Hematopoietic multipotent progenitor cell treated with erythropoietin and hydrocortisone succinate and interleukin-3 and kit ligand, for 4 days (in vitro differentiated cells): Measurements from ENCODE around the gene LRRC9.
"Not testable (repeated sequence)": the region's sequence is repeated elsewhere in the genome, so short reads cannot be mapped to it uniquely, and the experiment has no call there.

Source experiments
- DNase-seq: peaks from one replicate; pipeline ENCODE4 v3.0.0-alpha.2; 2015

Gene LRRC9

GRCh38 chr14:59957890-59958289 lies 37.9 kb downstream of the LRRC9 start:
- not testable (repeated sequence) for DNase-seq

DNA sequence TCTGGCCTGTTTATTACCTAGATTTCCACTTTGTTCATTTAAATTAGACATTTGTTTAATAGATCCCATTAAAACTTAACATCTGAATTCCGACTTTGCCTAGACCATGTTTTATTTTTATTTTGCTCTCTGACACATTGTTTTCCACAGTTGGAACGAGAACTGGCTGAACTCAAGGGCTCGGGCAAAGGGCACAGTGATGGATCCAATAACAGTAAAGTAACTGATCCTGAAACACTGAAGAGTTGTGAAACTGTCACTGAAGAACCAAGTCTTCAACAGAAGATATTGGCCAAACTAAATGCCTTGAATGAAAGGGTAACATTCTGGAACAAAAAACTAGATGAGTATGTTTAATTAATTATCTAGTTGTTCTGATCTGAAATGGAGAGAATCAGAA lies 39.7 kb downstream of the LRRC9 start:
- DNase-seq: no peak

GRCh38 chr14:59961518-59962062 lies 41.6 kb downstream of the LRRC9 start:
- no peak for DNase-seq

GRCh38 chr14:59964251-59965007 lies 44.5 kb downstream of the LRRC9 start:
- DNase-seq: no peak

DNA sequence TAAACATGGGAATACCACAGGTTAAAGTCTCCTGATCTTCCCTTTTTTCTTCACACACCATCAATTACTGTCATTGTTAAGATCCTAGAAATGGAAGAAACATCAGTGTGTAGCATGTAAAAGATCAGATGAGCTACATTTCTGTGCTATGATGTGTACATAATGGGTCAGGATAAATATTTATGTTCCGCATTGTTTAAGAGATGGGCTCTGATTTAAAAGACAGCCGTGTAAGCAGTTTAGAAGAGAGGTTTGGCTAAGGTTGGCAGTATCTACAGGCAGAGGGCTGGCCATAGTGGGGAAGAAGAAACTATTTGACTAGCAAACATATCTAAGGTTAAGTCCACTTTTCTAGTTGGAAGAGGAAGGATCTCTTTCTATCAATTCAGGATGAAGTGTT lies 49.4 kb downstream of the LRRC9 start:
- no peak for DNase-seq

- DNase-seq: no peak
Observed at GRCh38 chr14:59981564-59981963, 61.6 kb downstream of the LRRC9 start.

GRCh38 chr14:59983048-59983447 lies 63.1 kb downstream of the LRRC9 start:
- no peak for DNase-seq

DNA sequence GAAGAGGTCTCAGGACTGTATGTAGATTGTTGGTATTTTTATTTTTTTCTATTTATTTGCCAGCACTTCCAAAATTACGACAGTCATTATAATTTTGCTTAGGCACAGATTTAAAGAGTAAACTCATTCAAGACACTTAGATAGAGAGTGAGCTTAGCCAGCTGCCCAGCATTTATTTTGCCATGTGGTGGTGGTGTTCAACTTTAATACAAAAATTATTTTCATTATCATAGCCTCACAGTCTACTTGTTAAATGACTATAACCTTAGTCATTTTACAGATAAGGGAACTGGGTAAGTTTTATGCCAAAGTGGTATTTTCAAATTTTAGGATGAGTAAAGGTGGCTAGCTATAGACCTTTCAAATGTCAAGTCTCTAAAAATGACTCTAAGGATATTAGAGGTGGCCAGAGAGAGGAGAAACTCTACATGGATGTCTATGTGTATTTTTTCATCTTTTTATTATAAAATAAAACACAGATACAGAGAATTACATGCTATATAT lies 66.7 kb downstream of the LRRC9 start:
- DNase-seq: no peak

DNA sequence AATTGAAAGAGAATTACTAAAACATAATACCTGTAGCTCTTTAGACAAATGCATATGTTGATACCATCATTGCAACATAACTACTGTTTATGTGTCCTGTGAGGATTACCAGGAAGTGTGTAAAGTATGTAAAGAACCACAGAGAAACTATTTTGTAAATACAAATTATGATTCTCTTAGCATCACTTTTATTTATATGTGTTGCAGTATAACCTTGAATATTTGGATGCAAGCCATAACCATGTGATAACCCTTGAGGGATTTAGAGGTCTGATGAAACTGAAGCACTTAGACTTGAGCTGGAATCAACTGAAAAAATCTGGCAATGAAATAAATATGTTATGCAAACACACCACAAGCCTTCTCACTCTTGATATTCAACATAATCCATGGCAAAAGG lies 77.5 kb downstream of the LRRC9 start:
- DNase-seq: no peak

DNA sequence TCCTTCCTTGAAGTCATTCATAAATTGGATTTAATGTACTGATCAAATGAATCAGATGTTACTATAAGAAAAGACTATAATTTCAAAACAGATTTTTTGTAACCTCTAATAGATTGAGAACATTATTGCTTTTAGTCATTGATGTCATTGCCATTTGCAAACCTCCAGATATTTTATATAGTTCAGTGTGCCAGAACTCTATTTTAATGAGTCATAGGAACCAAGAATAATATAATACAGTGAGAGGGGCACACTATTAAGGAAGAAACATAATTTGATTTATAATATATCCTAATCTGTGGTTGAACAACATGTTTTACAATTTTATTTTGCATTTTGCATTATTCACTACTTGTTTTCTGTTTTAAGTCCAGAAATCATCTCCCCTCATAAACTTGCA lies 78.0 kb downstream of the LRRC9 start:
- DNase-seq: no peak

GRCh38 chr14:59998564-59998963 lies 78.6 kb downstream of the LRRC9 start:
- DNase-seq: no peak

GRCh38 chr14:60002819-60003492 lies 83.0 kb downstream of the LRRC9 start:
- no peak for DNase-seq

DNA sequence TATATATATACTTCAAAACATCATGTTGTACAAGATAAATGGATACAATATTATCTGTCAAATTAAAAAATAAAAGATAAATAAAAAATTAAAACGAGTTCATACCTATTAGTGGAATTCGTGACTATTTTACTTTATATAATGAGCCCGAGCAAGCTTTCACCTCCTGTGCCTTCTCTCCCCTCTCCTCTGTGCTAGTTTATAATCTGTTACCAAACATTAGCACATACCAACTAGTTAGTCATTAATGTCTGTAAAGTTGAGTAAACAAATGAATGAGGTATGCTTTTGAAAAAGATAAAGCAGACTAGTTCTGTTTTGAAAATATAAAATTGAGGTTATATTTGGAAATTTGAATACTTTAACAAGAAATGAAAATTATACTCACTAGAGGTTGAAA lies 84.0 kb downstream of the LRRC9 start:
- no peak for DNase-seq

GRCh38 chr14:60008042-60008441 lies 88.1 kb downstream of the LRRC9 start:
- no peak for DNase-seq

- not testable (repeated sequence) for DNase-seq
Observed at GRCh38 chr14:60010263-60010662, 90.3 kb downstream of the LRRC9 start.

DNA sequence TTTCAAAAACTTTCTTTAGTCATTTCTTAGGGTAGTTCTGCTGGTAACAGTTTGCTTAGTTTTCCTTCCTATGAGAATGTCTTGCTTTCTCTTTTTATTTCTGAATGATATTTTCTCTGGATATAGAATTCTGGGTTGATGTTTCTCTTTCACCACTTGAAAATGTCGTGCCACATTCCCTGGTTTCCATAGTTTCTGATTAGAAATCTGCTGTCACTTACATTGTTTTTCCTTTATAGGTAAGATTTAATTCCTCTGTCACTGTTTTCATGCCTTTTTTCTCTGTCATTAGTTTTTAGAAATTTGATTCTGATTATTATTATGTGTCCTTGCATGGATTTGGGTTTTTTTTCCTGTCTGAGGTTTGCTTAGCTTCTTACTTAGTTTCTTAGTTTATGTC lies 94.5 kb downstream of the LRRC9 start:
- no peak for DNase-seq

DNA sequence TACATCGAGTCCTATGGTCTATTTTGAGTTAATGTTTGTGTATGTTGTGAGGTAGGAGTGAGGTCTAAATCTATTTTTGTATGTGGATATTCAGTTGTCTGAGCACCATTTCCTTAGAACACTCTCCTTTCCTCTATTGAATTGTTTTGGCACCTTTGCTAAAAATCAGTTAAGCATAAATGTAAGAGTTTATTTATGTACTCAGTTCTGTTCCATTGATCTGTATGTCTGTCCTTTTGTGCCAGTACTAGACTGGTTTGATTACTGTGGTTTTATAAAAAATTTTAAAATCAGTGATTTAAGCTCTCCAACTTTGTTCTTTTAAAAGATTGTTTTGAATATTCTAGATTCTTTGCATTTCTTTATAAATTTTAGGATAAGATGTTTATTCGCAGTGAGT lies 101.7 kb downstream of the LRRC9 start:
- DNase-seq: no peak

GRCh38 chr14:60025571-60025970 lies 105.6 kb downstream of the LRRC9 start:
- DNase-seq: no peak

DNA sequence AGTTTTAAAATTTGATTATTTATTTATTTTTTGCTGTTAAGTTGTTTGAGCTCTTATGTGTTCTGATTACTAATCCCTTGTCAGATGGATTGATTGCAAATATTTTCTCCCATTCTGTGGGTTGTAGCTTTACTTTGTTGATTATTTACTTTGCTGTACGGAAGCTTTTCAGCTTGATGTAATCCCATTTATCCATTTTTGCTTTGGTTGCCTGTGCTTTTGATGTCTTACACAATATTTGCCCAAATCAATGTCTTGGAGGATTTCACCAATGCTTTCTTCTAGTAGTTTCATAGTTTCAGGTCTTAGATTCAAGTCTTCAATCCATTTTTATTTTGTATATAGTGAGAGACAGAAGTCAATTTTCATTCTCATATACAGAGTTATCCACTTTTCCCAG lies 115.2 kb downstream of the LRRC9 start:
- DNase-seq: no peak

GRCh38 chr14:60047976-60048375 lies 128.0 kb downstream of the LRRC9 start:
- DNase-seq: not testable (repeated sequence)

GRCh38 chr14:60051721-60052221 lies 131.8 kb downstream of the LRRC9 start:
- peak; percentile 34 for DNase-seq

- no peak for DNase-seq
Observed at GRCh38 chr14:60058087-60058486, 138.1 kb downstream of the LRRC9 start.

GRCh38 chr14:60061371-60061770 lies 141.4 kb downstream of the LRRC9 start:
- no peak for DNase-seq

- peak; percentile 72 for DNase-seq
Observed at GRCh38 chr14:60064491-60065072, 144.6 kb downstream of the LRRC9 start.
